IMR-90 (cell line): ENCODE results near the gene MS4A6A. TPM values are rescaled to one million over a fixed set of nuclear protein-coding genes. Genes with fewer than 3 reads are reported as not detected.

ENCODE experiments used
- ATAC-seq: fragments of 200-7000 bp; cut with Tn5 transposase; 2 replicates; pipeline ENCODE4 v1.9.1; 2020; ENCODE audit warnings: low read depth, mild to moderate bottlenecking, moderate library complexity
- BruUV-seq: library from RNA; stranded (reverse); fragments of 400-500 nt; replicated peaks from 2 replicates; lab custom pipeline; 2021; lab: Mats Ljungman, UMichigan
- CTCF ChIA-PET: fragments of 300-600 bp; formaldehyde crosslinking; extraction: SDS; loops from one replicate; lab custom pipeline; 2021; ENCODE audit warnings: antibody characterized with exemption; lab: Yijun Ruan, JAX
- POLR2A ChIA-PET: fragments of 300-600 bp; sonication (Branson Sonifier 250); formaldehyde crosslinking; loops from one replicate; lab custom pipeline; 2022; ENCODE audit warnings: antibody characterized with exemption; ENCODE audit not compliant: unreplicated experiment; lab: Charles Lee
- DNase-seq: peaks from one replicate; pipeline ENCODE4 v3.0.0; 2013
- H2AFZ ChIP-seq: replicated peaks from 2 replicates; pipeline ENCODE3; 2013; ENCODE audit warnings: low read length, mild to moderate bottlenecking; ENCODE audit not compliant: poor library complexity
- H2AK5ac ChIP-seq: 2 replicates; pipeline ENCODE4 v1.6.1; 2013; ENCODE audit warnings: low read depth, low read length, inconsistent platforms
- H2AK9ac ChIP-seq: replicated peaks from 2 replicates; pipeline ENCODE3; 2013; ENCODE audit warnings: mild to moderate bottlenecking, low read depth, low read length, moderate library complexity; ENCODE audit not compliant: poor library complexity
- H2BK120ac ChIP-seq: 2 replicates; pipeline ENCODE4 v1.6.1; 2013; ENCODE audit warnings: low read depth, low read length, inconsistent platforms
- H2BK15ac ChIP-seq: 3 replicates; pipeline ENCODE4 v1.6.1; 2013; ENCODE audit warnings: low read depth, low read length, inconsistent platforms
- H2BK20ac ChIP-seq: 2 replicates; pipeline ENCODE4 v1.6.1; 2013; ENCODE audit warnings: low read depth, mild to moderate bottlenecking, inconsistent platforms, low read length, moderate library complexity
- H2BK5ac ChIP-seq: 2 replicates; pipeline ENCODE4 v1.6.1; 2013; ENCODE audit warnings: mild to moderate bottlenecking, low read depth, low read length, inconsistent platforms; ENCODE audit not compliant: poor library complexity, severe bottlenecking
- H3K14ac ChIP-seq: replicated peaks from 2 replicates; pipeline ENCODE4 v1.6.1; 2013; ENCODE audit warnings: low read depth, low read length, inconsistent platforms
- H3K18ac ChIP-seq: 2 replicates; pipeline ENCODE4 v1.6.1; 2013; ENCODE audit warnings: low read depth, low read length, control low read depth
- H3K23ac ChIP-seq: 2 replicates; pipeline ENCODE4 v1.6.1; 2013; ENCODE audit warnings: low read depth, low read length, inconsistent platforms
- H3K27ac ChIP-seq: 2 replicates; pipeline ENCODE4 v1.5.1; 2013; ENCODE audit warnings: mild to moderate bottlenecking, control low read depth, low read length; ENCODE audit not compliant: insufficient read depth
- H3K27me3 ChIP-seq: 2 replicates; pipeline ENCODE4 v1.6.1; 2013; ENCODE audit warnings: low read length; ENCODE audit not compliant: control insufficient read depth, insufficient read depth
- H3K36me3 ChIP-seq: 2 replicates; pipeline ENCODE4 v1.6.1; 2013; ENCODE audit warnings: low read length, mixed read lengths; ENCODE audit not compliant: control insufficient read depth, insufficient read depth
- H3K4ac ChIP-seq: 2 replicates; pipeline ENCODE4 v1.6.1; 2013; ENCODE audit warnings: low read depth, low read length, inconsistent platforms
- H3K4me1 ChIP-seq: 2 replicates; pipeline ENCODE4 v1.6.1; 2013; ENCODE audit warnings: low read length, mixed read lengths; ENCODE audit not compliant: control insufficient read depth, insufficient read depth
- H3K4me2 ChIP-seq: 2 replicates; pipeline ENCODE4 v1.6.1; 2013; ENCODE audit warnings: low read depth, mild to moderate bottlenecking, control low read depth, low read length, moderate library complexity
- H3K4me3 ChIP-seq: 2 replicates; pipeline ENCODE4 v1.5.1; 2013; ENCODE audit warnings: low read depth, mild to moderate bottlenecking, control low read depth, low read length, moderate library complexity; ENCODE audit not compliant: insufficient read depth
- H3K56ac ChIP-seq: 2 replicates; pipeline ENCODE4 v1.6.1; 2013; ENCODE audit warnings: low read length, inconsistent platforms; ENCODE audit not compliant: insufficient read depth; ENCODE audit errors: extremely low read depth
- H3K79me1 ChIP-seq, 2 experiments: 2 replicates each; pipeline ENCODE4 v1.6.1; 2013; ENCODE audit warnings: low read length in 2 of 2, inconsistent platforms in 1 of 2, low read depth in 1 of 2
- H3K9ac ChIP-seq: 2 replicates; pipeline ENCODE4 v1.6.1; 2013; ENCODE audit warnings: low read depth, low read length, control low read depth
- H3K9me1 ChIP-seq: 2 replicates; pipeline ENCODE4 v1.6.1; 2013; ENCODE audit warnings: low read length, inconsistent platforms; ENCODE audit not compliant: insufficient read depth
- H3K9me3 ChIP-seq: 2 replicates; pipeline ENCODE4 v1.6.1; 2013; ENCODE audit warnings: low read length; ENCODE audit not compliant: control insufficient read depth, insufficient read depth
- H4K20me1 ChIP-seq: 2 replicates; pipeline ENCODE4 v1.6.1; 2013; ENCODE audit warnings: low read length, inconsistent platforms; ENCODE audit not compliant: insufficient read depth
- H4K5ac ChIP-seq: 2 replicates; pipeline ENCODE4 v1.6.1; 2013; ENCODE audit warnings: mild to moderate bottlenecking, low read depth, low read length, control low read depth
- H4K8ac ChIP-seq, 2 experiments: 2 replicates each; pipeline ENCODE4 v1.6.1; 2013; ENCODE audit warnings: low read depth in 2 of 2, low read length in 2 of 2, control low read depth in 1 of 2, inconsistent platforms in 1 of 2
- H4K91ac ChIP-seq: 2 replicates; pipeline ENCODE4 v1.6.1; 2013; ENCODE audit warnings: low read depth, low read length, inconsistent platforms; ENCODE audit not compliant: insufficient read depth
- CHD1 ChIP-seq: IDR thresholded peaks from 2 replicates; pipeline ENCODE4 v1.6.1; 2012; ENCODE audit warnings: low read depth, low read length, improper control_type of control experiment
- MXI1 ChIP-seq: IDR thresholded peaks from 2 replicates; pipeline ENCODE4 v1.6.1; 2012; ENCODE audit warnings: low read depth, mild to moderate bottlenecking, low read length, moderate library complexity, borderline replicate concordance
- NFE2L2 ChIP-seq: fragments of 150-350 bp; IDR thresholded peaks from 2 replicates; pipeline ENCODE4 v1.6.1; 2016; ENCODE audit warnings: low read depth, mild to moderate bottlenecking, low read length
- POLR2A ChIP-seq: IDR thresholded peaks from 2 replicates; pipeline ENCODE4 v1.6.1; 2012; ENCODE audit warnings: mild to moderate bottlenecking, low read depth, low read length
- RAD21 ChIP-seq: IDR thresholded peaks from 2 replicates; pipeline ENCODE4 v1.6.1; 2012; ENCODE audit warnings: low read length, improper control_type of control experiment
- SMC3 ChIP-seq: fragments of 150-350 bp; IDR thresholded peaks from 2 replicates; pipeline ENCODE4 v1.6.1; 2016; ENCODE audit warnings: low read depth, mild to moderate bottlenecking, antibody characterized with exemption, low read length, moderate library complexity
- WGBS, 2 experiments: methylation state at CpG; one replicate each; pipeline versions ENCODE4 v1.1.5 to v1.1.7; 2013; ENCODE audit warnings: missing lambda C conversion rate in 2 of 2; ENCODE audit not compliant: insufficient read length in 1 of 2; ENCODE audit errors: extremely low coverage in 2 of 2; 5-methylcytosine and 5-hydroxymethylcytosine counted together
- dilution Hi-C: fragments of 300-500 bp; cut with HindIII; formaldehyde crosslinking; loops from one replicate; pipeline ENCODE4 v1.14.3; 2018; ENCODE audit warnings: low sequenced_read_pairs; ENCODE audit not compliant: unreplicated experiment
- in situ Hi-C: fragments of 300-500 bp; cut with MboI; formaldehyde crosslinking; loops from 3 replicates; pipeline ENCODE4 v1.14.3; 2019; ENCODE audit warnings: low sequenced_read_pairs, inconsistent platforms, mixed read lengths
- intact Hi-C: fragments of 100-400 bp; cut with micrococcal nuclease; formaldehyde crosslinking; loops from 2 replicates; pipeline ENCODE4 v1.10.0; 2022
- polyA plus RNA-seq, 3 experiments: library from polyadenylated mRNA; depleted of rRNA; stranded (reverse); fragments of >200 nt; gene quantifications; 2 replicates each; pipeline ENCODE4 v1.2.3, GENCODE V29; 2012; ENCODE audit warnings: low replicate concordance in 1 of 3
- total RNA-seq: library from RNA; depleted of rRNA; stranded (reverse); fragments of >200 nt; gene quantifications from 2 replicates; pipeline ENCODE4 v1.2.3, GENCODE V29; 2012
- TF ChIP-seq, protein P1 (sequence below): fragments of 150-350 bp; IDR thresholded peaks from 2 replicates; pipeline ENCODE4 v1.6.1; 2017; ENCODE audit warnings: mild to moderate bottlenecking, antibody characterized with exemption, low read length, low read depth
- TF ChIP-seq, protein P2 (sequence below): conservative IDR thresholded peaks from 2 replicates; pipeline ENCODE4 v1.5.1; 2012; ENCODE audit warnings: mild to moderate bottlenecking, low read depth, low read length, improper control_type of control experiment
- TF ChIP-seq, protein P3 (sequence below): fragments of 150-350 bp; IDR thresholded peaks from 2 replicates; pipeline ENCODE4 v1.6.1; 2016; ENCODE audit warnings: low read depth, mild to moderate bottlenecking, low read length, moderate library complexity, borderline replicate concordance

The MS4A6A gene
- total and polyA plus RNA-seq, 2 of the 4 experiments (the other 2 are of a cell fraction): not detected

DNA sequence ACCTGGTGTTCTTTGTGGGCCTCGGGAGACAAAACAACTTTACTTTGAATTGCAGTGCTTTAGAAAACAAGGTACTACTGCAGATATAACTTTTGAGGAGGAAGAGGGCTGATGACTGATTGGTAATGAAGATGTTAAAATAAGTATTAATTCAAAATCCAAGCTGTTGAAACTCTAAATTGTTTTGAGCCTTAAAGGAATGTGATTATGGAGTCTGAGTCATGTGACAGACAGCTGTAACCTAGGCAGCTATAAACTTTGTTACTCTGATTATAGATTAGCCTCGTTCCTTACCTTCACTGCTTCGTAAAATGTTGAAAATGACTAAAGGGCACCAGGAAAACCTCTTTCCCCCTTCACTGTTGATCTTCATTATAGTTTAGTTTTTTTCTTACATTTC, 51.0 kb downstream of the MS4A6A start:
- Histone ChIP-seq H3K79me1 (no peaks in the 10 kb centered on the region), H2AK5ac (no peak overlapping the region), H3K4me3 (no peak overlapping the region), H2BK120ac (no peak overlapping the region), H2BK15ac (no peak overlapping the region), H3K27me3 (no peaks in the 10 kb centered on the region), H3K27ac (no peak overlapping the region), H3K9me1 (no peaks in the 10 kb centered on the region), H3K9ac (no peak overlapping the region), H3K4me2 (no peak overlapping the region), H4K20me1 (no peaks in the 10 kb centered on the region), H2AFZ (no peak overlapping the region), H3K4ac (no peak overlapping the region), H3K14ac (no peak overlapping the region), H3K56ac (no peak overlapping the region), H2BK20ac (no peak overlapping the region), H4K5ac (no peak overlapping the region), H2BK5ac (no peak overlapping the region), H2AK9ac (no peak overlapping the region), H3K9me3 (peaks cover 7% of the 10 kb centered on the region; the same call in 1 of the 2 replicates), H3K36me3 (no peaks in the 10 kb centered on the region), H4K8ac (no peak overlapping the region), H3K23ac (no peak overlapping the region), H3K18ac (no peak overlapping the region), H4K91ac (no peak overlapping the region), H3K4me1 (no peaks in the 10 kb centered on the region)
- dilution Hi-C loops (no loop called here), in situ Hi-C loops (no loop called here), intact Hi-C loops (no loop called here)
- ATAC-seq (no peak), DNase-seq (no peak)
- TF ChIP-seq NFE2L2: no peak
- no peak for TF ChIP-seq CHD1
- no peak for TF ChIP-seq POLR2A
- TF ChIP-seq, protein P1, sequence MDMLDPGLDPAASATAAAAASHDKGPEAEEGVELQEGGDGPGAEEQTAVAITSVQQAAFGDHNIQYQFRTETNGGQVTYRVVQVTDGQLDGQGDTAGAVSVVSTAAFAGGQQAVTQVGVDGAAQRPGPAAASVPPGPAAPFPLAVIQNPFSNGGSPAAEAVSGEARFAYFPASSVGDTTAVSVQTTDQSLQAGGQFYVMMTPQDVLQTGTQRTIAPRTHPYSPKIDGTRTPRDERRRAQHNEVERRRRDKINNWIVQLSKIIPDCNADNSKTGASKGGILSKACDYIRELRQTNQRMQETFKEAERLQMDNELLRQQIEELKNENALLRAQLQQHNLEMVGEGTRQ: no peak
- TF ChIP-seq, protein P2, sequence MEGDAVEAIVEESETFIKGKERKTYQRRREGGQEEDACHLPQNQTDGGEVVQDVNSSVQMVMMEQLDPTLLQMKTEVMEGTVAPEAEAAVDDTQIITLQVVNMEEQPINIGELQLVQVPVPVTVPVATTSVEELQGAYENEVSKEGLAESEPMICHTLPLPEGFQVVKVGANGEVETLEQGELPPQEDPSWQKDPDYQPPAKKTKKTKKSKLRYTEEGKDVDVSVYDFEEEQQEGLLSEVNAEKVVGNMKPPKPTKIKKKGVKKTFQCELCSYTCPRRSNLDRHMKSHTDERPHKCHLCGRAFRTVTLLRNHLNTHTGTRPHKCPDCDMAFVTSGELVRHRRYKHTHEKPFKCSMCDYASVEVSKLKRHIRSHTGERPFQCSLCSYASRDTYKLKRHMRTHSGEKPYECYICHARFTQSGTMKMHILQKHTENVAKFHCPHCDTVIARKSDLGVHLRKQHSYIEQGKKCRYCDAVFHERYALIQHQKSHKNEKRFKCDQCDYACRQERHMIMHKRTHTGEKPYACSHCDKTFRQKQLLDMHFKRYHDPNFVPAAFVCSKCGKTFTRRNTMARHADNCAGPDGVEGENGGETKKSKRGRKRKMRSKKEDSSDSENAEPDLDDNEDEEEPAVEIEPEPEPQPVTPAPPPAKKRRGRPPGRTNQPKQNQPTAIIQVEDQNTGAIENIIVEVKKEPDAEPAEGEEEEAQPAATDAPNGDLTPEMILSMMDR: no peak
- TF ChIP-seq SMC3: no peak
- TF ChIP-seq RAD21: no peak
- no peak for TF ChIP-seq MXI1
- TF ChIP-seq, protein P3, sequence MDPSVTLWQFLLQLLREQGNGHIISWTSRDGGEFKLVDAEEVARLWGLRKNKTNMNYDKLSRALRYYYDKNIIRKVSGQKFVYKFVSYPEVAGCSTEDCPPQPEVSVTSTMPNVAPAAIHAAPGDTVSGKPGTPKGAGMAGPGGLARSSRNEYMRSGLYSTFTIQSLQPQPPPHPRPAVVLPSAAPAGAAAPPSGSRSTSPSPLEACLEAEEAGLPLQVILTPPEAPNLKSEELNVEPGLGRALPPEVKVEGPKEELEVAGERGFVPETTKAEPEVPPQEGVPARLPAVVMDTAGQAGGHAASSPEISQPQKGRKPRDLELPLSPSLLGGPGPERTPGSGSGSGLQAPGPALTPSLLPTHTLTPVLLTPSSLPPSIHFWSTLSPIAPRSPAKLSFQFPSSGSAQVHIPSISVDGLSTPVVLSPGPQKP: no peak
- CTCF ChIA-PET: no interaction called here
- WGBS, 2 experiments: no CpG with 5 or more reads among the region's 3 CpGs
- POLR2A ChIA-PET: no interaction called here
- no TSS peak for BruUV-seq
